ENCODE data around the gene RAD18. TPM values are rescaled to one million over a fixed set of nuclear protein-coding genes. Genes with fewer than 3 reads are reported as not detected.

RAD18 gene
- polyA plus RNA-seq, 3 donors, result 1.9 to 6.9 (median 5.1) TPM

DNA sequence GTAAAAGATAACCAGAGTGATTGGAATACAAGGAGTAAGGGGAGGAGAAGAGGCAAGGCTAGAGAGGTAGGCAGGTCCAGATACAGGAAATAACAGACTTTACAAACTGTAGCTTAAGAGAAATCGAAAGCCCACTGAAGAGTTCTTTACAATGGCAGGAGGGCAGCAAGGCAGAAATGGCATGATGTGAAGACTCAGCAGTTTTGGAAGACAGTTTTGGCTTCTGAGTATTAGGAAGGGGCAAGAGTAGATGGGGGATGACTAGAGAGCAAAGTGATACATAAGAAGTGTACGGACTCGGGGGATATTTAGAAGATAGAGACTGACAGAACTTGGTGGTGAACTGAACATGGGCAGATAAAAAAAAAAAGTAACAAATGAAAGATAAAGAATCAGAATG is 54.1 kb downstream of the RAD18 start:
- H3K4me2 ChIP-seq (replicated peaks; ENCODE audit: extremely low read depth, low read length, poor library complexity, severe bottlenecking), result no peak overlapping the region
- 100% methylated on average over 3 of the region's 3 CpGs for WGBS (ENCODE audit: insufficient coverage)
- no peaks in the 10 kb centered on the region for H3K4me1 Mint-ChIP-seq
- H3K9me3 Mint-ChIP-seq, result no peaks in the 10 kb centered on the region
- H3K27me3 Mint-ChIP-seq (ENCODE audit: low read depth in 3 of 3), result no peaks in the 10 kb centered on the region
- no peaks in the 10 kb centered on the region for H4K20me1 ChIP-seq (ENCODE audit: insufficient read depth, low read length)
- H3K9ac ChIP-seq (ENCODE audit: insufficient read depth, low read length, poor library complexity, severe bottlenecking), result no peak overlapping the region
- H3K79me2 ChIP-seq (ENCODE audit: insufficient read depth, low read length), result no peaks in the 10 kb centered on the region
- H3K27ac Mint-ChIP-seq, result no peak overlapping the region
- no peak overlapping the region for H3K4me3 Mint-ChIP-seq
- H2AFZ ChIP-seq (ENCODE audit: insufficient read depth, low read depth, low read length, poor library complexity, severe bottlenecking), result no peak overlapping the region
- TF ChIP-seq, protein P1, sequence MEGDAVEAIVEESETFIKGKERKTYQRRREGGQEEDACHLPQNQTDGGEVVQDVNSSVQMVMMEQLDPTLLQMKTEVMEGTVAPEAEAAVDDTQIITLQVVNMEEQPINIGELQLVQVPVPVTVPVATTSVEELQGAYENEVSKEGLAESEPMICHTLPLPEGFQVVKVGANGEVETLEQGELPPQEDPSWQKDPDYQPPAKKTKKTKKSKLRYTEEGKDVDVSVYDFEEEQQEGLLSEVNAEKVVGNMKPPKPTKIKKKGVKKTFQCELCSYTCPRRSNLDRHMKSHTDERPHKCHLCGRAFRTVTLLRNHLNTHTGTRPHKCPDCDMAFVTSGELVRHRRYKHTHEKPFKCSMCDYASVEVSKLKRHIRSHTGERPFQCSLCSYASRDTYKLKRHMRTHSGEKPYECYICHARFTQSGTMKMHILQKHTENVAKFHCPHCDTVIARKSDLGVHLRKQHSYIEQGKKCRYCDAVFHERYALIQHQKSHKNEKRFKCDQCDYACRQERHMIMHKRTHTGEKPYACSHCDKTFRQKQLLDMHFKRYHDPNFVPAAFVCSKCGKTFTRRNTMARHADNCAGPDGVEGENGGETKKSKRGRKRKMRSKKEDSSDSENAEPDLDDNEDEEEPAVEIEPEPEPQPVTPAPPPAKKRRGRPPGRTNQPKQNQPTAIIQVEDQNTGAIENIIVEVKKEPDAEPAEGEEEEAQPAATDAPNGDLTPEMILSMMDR (IDR thresholded peaks at IDR 0.05), result no peak
- no peaks in the 10 kb centered on the region for H3K9me3 ChIP-seq (replicated peaks in 1 of 2; ENCODE audit: control insufficient read depth in 1 of 2, insufficient read depth in 1 of 2, low read length in 2 of 2)
- no peak overlapping the region for H3K27ac ChIP-seq (ENCODE audit: low read depth in 1 of 2, low read length in 2 of 2)
- no peak overlapping the region for H3K4me3 ChIP-seq (replicated peaks in 1 of 3; ENCODE audit: low read depth in 2 of 3, low read length in 3 of 3)
- DNase-seq, result no peak
- H3K27me3 ChIP-seq (ENCODE audit: control insufficient read depth in 2 of 2, insufficient read depth in 2 of 2, low read length in 2 of 2), result no peaks in the 10 kb centered on the region
- peaks cover 35 to 55% of the 10 kb centered on the region in 2 donors for H3K36me3 Mint-ChIP-seq
- H3K4me1 ChIP-seq (ENCODE audit: control insufficient read depth in 1 of 2, insufficient read depth in 2 of 2, low read length in 2 of 2), result no peaks in the 10 kb centered on the region
- intact Hi-C loops (cut with micrococcal nuclease), result no loop called here
- peaks cover 7 to 31% of the 10 kb centered on the region in 2 donors for H3K36me3 ChIP-seq (replicated peaks in 1 of 2; ENCODE audit: control insufficient read depth in 1 of 2, insufficient read depth in 2 of 2, low read length in 2 of 2)

DNA sequence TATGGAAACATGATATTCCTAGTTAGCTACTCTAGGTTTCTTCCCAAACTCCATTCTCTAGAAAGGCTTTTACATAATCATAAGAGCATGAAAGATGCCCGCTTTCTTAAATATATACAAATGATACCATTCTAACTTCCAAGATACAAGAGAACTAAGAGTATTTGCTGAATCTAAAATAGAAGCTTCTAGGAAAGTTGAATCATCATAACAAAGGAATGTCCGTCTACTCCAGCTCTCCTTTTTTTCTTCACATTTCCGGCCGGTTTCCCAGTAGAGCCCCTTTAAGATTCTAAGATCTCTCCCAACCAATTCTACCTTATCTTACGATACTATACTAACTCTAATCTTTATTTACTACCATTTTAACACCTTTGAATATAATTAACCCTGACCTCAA is 60.1 kb downstream of the RAD18 start:
- Mint-ChIP-seq H3K4me3 (no peak overlapping the region), H3K9me3 (no peaks in the 10 kb centered on the region), H3K4me1 (no peaks in the 10 kb centered on the region), H3K36me3 (peaks cover 36 to 63% of the 10 kb centered on the region in 2 donors), H3K27ac (no peak overlapping the region), H3K27me3 (ENCODE audit: low read depth in 3 of 3) (no peaks in the 10 kb centered on the region)
- Histone ChIP-seq H4K20me1 (ENCODE audit: insufficient read depth, low read length) (no peaks in the 10 kb centered on the region), H3K4me2 (replicated peaks; ENCODE audit: extremely low read depth, low read length, poor library complexity, severe bottlenecking) (no peak overlapping the region), H2AFZ (ENCODE audit: insufficient read depth, low read depth, low read length, poor library complexity, severe bottlenecking) (no peak overlapping the region), H3K27me3 (ENCODE audit: control insufficient read depth in 2 of 2, insufficient read depth in 2 of 2, low read length in 2 of 2) (no peaks in the 10 kb centered on the region), H3K9me3 (replicated peaks in 1 of 2; ENCODE audit: control insufficient read depth in 1 of 2, insufficient read depth in 1 of 2, low read length in 2 of 2) (no peaks in the 10 kb centered on the region), H3K4me3 (replicated peaks in 1 of 3; ENCODE audit: low read depth in 2 of 3, low read length in 3 of 3) (no peak overlapping the region), H3K36me3 (replicated peaks in 1 of 2; ENCODE audit: control insufficient read depth in 1 of 2, insufficient read depth in 2 of 2, low read length in 2 of 2) (peaks cover 4 to 38% of the 10 kb centered on the region in 2 donors), H3K27ac (ENCODE audit: low read depth in 1 of 2, low read length in 2 of 2) (no peak overlapping the region), H3K79me2 (ENCODE audit: insufficient read depth, low read length) (no peaks in the 10 kb centered on the region), H3K4me1 (ENCODE audit: control insufficient read depth in 1 of 2, insufficient read depth in 2 of 2, low read length in 2 of 2) (no peaks in the 10 kb centered on the region), H3K9ac (ENCODE audit: insufficient read depth, low read length, poor library complexity, severe bottlenecking) (no peak overlapping the region)
- TF ChIP-seq, protein P1 (IDR thresholded peaks at IDR 0.05), result no peak
- DNase-seq, result no peak
- 100% methylated on average over 4 of the region's 5 CpGs for WGBS (ENCODE audit: insufficient coverage)
- intact Hi-C loops (cut with micrococcal nuclease), result no loop called here

Measured in CD14-positive monocyte (primary cell).